IMR-90 (cell line): ENCODE results near the gene HLX. TPM values are rescaled to one million over a fixed set of nuclear protein-coding genes. Genes with fewer than 3 reads are reported as not detected.

ENCODE experiments used
- ATAC-seq: fragments of 200-7000 bp; cut with Tn5 transposase; 2 replicates; pipeline ENCODE4 v1.9.1; 2020; ENCODE audit warnings: low read depth, mild to moderate bottlenecking, moderate library complexity
- BruUV-seq: library from RNA; stranded (reverse); fragments of 400-500 nt; replicated peaks from 2 replicates; lab custom pipeline; 2021; lab: Mats Ljungman, UMichigan
- CTCF ChIA-PET: fragments of 300-600 bp; formaldehyde crosslinking; extraction: SDS; loops from one replicate; lab custom pipeline; 2021; ENCODE audit warnings: antibody characterized with exemption; lab: Yijun Ruan, JAX
- POLR2A ChIA-PET: fragments of 300-600 bp; sonication (Branson Sonifier 250); formaldehyde crosslinking; loops from one replicate; lab custom pipeline; 2022; ENCODE audit warnings: antibody characterized with exemption; ENCODE audit not compliant: unreplicated experiment; lab: Charles Lee
- DNase-seq: peaks from one replicate; pipeline ENCODE4 v3.0.0; 2013
- H2AFZ ChIP-seq: replicated peaks from 2 replicates; pipeline ENCODE3; 2013; ENCODE audit warnings: low read length, mild to moderate bottlenecking; ENCODE audit not compliant: poor library complexity
- H2AK5ac ChIP-seq: 2 replicates; pipeline ENCODE4 v1.6.1; 2013; ENCODE audit warnings: low read depth, low read length, inconsistent platforms
- H2AK9ac ChIP-seq: replicated peaks from 2 replicates; pipeline ENCODE3; 2013; ENCODE audit warnings: mild to moderate bottlenecking, low read depth, low read length, moderate library complexity; ENCODE audit not compliant: poor library complexity
- H2BK120ac ChIP-seq: 2 replicates; pipeline ENCODE4 v1.6.1; 2013; ENCODE audit warnings: low read depth, low read length, inconsistent platforms
- H2BK15ac ChIP-seq: 3 replicates; pipeline ENCODE4 v1.6.1; 2013; ENCODE audit warnings: low read depth, low read length, inconsistent platforms
- H2BK20ac ChIP-seq: 2 replicates; pipeline ENCODE4 v1.6.1; 2013; ENCODE audit warnings: low read depth, mild to moderate bottlenecking, inconsistent platforms, low read length, moderate library complexity
- H2BK5ac ChIP-seq: 2 replicates; pipeline ENCODE4 v1.6.1; 2013; ENCODE audit warnings: mild to moderate bottlenecking, low read depth, low read length, inconsistent platforms; ENCODE audit not compliant: poor library complexity, severe bottlenecking
- H3K14ac ChIP-seq: replicated peaks from 2 replicates; pipeline ENCODE4 v1.6.1; 2013; ENCODE audit warnings: low read depth, low read length, inconsistent platforms
- H3K18ac ChIP-seq: 2 replicates; pipeline ENCODE4 v1.6.1; 2013; ENCODE audit warnings: low read depth, low read length, control low read depth
- H3K23ac ChIP-seq: 2 replicates; pipeline ENCODE4 v1.6.1; 2013; ENCODE audit warnings: low read depth, low read length, inconsistent platforms
- H3K27ac ChIP-seq: 2 replicates; pipeline ENCODE4 v1.5.1; 2013; ENCODE audit warnings: mild to moderate bottlenecking, control low read depth, low read length; ENCODE audit not compliant: insufficient read depth
- H3K27me3 ChIP-seq: 2 replicates; pipeline ENCODE4 v1.6.1; 2013; ENCODE audit warnings: low read length; ENCODE audit not compliant: control insufficient read depth, insufficient read depth
- H3K36me3 ChIP-seq: 2 replicates; pipeline ENCODE4 v1.6.1; 2013; ENCODE audit warnings: low read length, mixed read lengths; ENCODE audit not compliant: control insufficient read depth, insufficient read depth
- H3K4ac ChIP-seq: 2 replicates; pipeline ENCODE4 v1.6.1; 2013; ENCODE audit warnings: low read depth, low read length, inconsistent platforms
- H3K4me1 ChIP-seq: 2 replicates; pipeline ENCODE4 v1.6.1; 2013; ENCODE audit warnings: low read length, mixed read lengths; ENCODE audit not compliant: control insufficient read depth, insufficient read depth
- H3K4me2 ChIP-seq: 2 replicates; pipeline ENCODE4 v1.6.1; 2013; ENCODE audit warnings: low read depth, mild to moderate bottlenecking, control low read depth, low read length, moderate library complexity
- H3K4me3 ChIP-seq: 2 replicates; pipeline ENCODE4 v1.5.1; 2013; ENCODE audit warnings: low read depth, mild to moderate bottlenecking, control low read depth, low read length, moderate library complexity; ENCODE audit not compliant: insufficient read depth
- H3K56ac ChIP-seq: 2 replicates; pipeline ENCODE4 v1.6.1; 2013; ENCODE audit warnings: low read length, inconsistent platforms; ENCODE audit not compliant: insufficient read depth; ENCODE audit errors: extremely low read depth
- H3K79me1 ChIP-seq, 2 experiments: 2 replicates each; pipeline ENCODE4 v1.6.1; 2013; ENCODE audit warnings: low read length in 2 of 2, inconsistent platforms in 1 of 2, low read depth in 1 of 2
- H3K9ac ChIP-seq: 2 replicates; pipeline ENCODE4 v1.6.1; 2013; ENCODE audit warnings: low read depth, low read length, control low read depth
- H3K9me1 ChIP-seq: 2 replicates; pipeline ENCODE4 v1.6.1; 2013; ENCODE audit warnings: low read length, inconsistent platforms; ENCODE audit not compliant: insufficient read depth
- H3K9me3 ChIP-seq: 2 replicates; pipeline ENCODE4 v1.6.1; 2013; ENCODE audit warnings: low read length; ENCODE audit not compliant: control insufficient read depth, insufficient read depth
- H4K20me1 ChIP-seq: 2 replicates; pipeline ENCODE4 v1.6.1; 2013; ENCODE audit warnings: low read length, inconsistent platforms; ENCODE audit not compliant: insufficient read depth
- H4K5ac ChIP-seq: 2 replicates; pipeline ENCODE4 v1.6.1; 2013; ENCODE audit warnings: mild to moderate bottlenecking, low read depth, low read length, control low read depth
- H4K8ac ChIP-seq, 2 experiments: 2 replicates each; pipeline ENCODE4 v1.6.1; 2013; ENCODE audit warnings: low read depth in 2 of 2, low read length in 2 of 2, control low read depth in 1 of 2, inconsistent platforms in 1 of 2
- H4K91ac ChIP-seq: 2 replicates; pipeline ENCODE4 v1.6.1; 2013; ENCODE audit warnings: low read depth, low read length, inconsistent platforms; ENCODE audit not compliant: insufficient read depth
- FOS ChIP-seq: fragments of 150-350 bp; IDR thresholded peaks from 2 replicates; pipeline ENCODE4 v1.6.1; 2016; ENCODE audit warnings: low read depth, low read length
- WGBS, 2 experiments: methylation state at CpG; one replicate each; pipeline versions ENCODE4 v1.1.5 to v1.1.7; 2013; ENCODE audit warnings: missing lambda C conversion rate in 2 of 2; ENCODE audit not compliant: insufficient read length in 1 of 2; ENCODE audit errors: extremely low coverage in 2 of 2; 5-methylcytosine and 5-hydroxymethylcytosine counted together
- dilution Hi-C: fragments of 300-500 bp; cut with HindIII; formaldehyde crosslinking; loops from one replicate; pipeline ENCODE4 v1.14.3; 2018; ENCODE audit warnings: low sequenced_read_pairs; ENCODE audit not compliant: unreplicated experiment
- in situ Hi-C: fragments of 300-500 bp; cut with MboI; formaldehyde crosslinking; loops from 3 replicates; pipeline ENCODE4 v1.14.3; 2019; ENCODE audit warnings: low sequenced_read_pairs, inconsistent platforms, mixed read lengths
- intact Hi-C: fragments of 100-400 bp; cut with micrococcal nuclease; formaldehyde crosslinking; loops from 2 replicates; pipeline ENCODE4 v1.10.0; 2022
- polyA plus RNA-seq, 3 experiments: library from polyadenylated mRNA; depleted of rRNA; stranded (reverse); fragments of >200 nt; gene quantifications; 2 replicates each; pipeline ENCODE4 v1.2.3, GENCODE V29; 2012; ENCODE audit warnings: low replicate concordance in 1 of 3
- total RNA-seq: library from RNA; depleted of rRNA; stranded (reverse); fragments of >200 nt; gene quantifications from 2 replicates; pipeline ENCODE4 v1.2.3, GENCODE V29; 2012

HLX gene
- total and polyA plus RNA-seq, 2 of the 4 experiments (the other 2 are of a cell fraction): 4.3 to 6.1 TPM

- Histone ChIP-seq H3K4me2 (no peak overlapping the region), H3K79me1 (no peaks in the 10 kb centered on the region), H2AK9ac (no peak overlapping the region), H2AFZ (no peak overlapping the region), H3K36me3 (no peaks in the 10 kb centered on the region), H2BK15ac (no peak overlapping the region), H3K4me3 (no peak overlapping the region), H3K9me3 (no peaks in the 10 kb centered on the region), H3K14ac (no peak overlapping the region), H2AK5ac (no peak overlapping the region), H2BK20ac (no peak overlapping the region), H3K56ac (no peak overlapping the region), H3K9ac (no peak overlapping the region), H3K27ac (no peak overlapping the region), H4K20me1 (no peaks in the 10 kb centered on the region), H4K5ac (no peak overlapping the region), H2BK120ac (no peak overlapping the region), H3K4me1 (no peaks in the 10 kb centered on the region), H3K4ac (no peak overlapping the region), H3K9me1 (no peaks in the 10 kb centered on the region; the same call in 1 of the 2 replicates), H3K23ac (no peak overlapping the region), H3K18ac (no peak overlapping the region), H2BK5ac (no peak overlapping the region), H3K27me3 (no peaks in the 10 kb centered on the region), H4K8ac (no peak overlapping the region), H4K91ac (no peak overlapping the region)
- DNase-seq (no peak), ATAC-seq (no peak)
- ChIA-PET POLR2A (no interaction called here), CTCF (interaction anchor here (0.9 to 1.9 kb wide), 3 partner anchors 48 to 558 kb away, joined by 3 to 6 read pairs (median 4); no protein-coding TSS in a partner anchor)
- in situ Hi-C loops (loop anchor here (5.0 to 10.0 kb wide), 2 partner anchors 332 to 1584 kb away; no protein-coding TSS in a partner anchor), intact Hi-C loops (loop anchor here (5.0 to 10.0 kb wide), 2 partner anchors 1294 to 1582 kb away; no protein-coding TSS in a partner anchor), dilution Hi-C loops (no loop called here)
- TF ChIP-seq FOS: no peak
- no TSS peak for BruUV-seq
- 100% methylated on average over 2 of the region's 2 CpGs; no CpG with 5 or more reads in 1 of the 2 experiments for WGBS, 2 experiments
Measured at GRCh38 chr1:220873087-220873486, 6.2 kb upstream of the HLX start.
